Endometrial microvascular endothelial cells (primary cell): ENCODE data around the gene EIF1. TPM values are rescaled to one million over a fixed set of nuclear protein-coding genes. Genes with fewer than 3 reads are reported as not detected.
"Not testable (repeated sequence)": the region's sequence is repeated elsewhere in the genome, so short reads cannot be mapped to it uniquely, and the experiment has no call there.

Experiments
- in situ Hi-C: cut with HindIII; loops from 2 replicates; pipeline ENCODE4 v1.10.0; 2017; ENCODE audit warnings: low sequenced_read_pairs, low pct_unique_long_range_greater_than_20kb; ENCODE audit errors: inconsistent ontology term
- total RNA-seq: library from RNA; depleted of rRNA; stranded (reverse); fragments of >200 nt; gene quantifications from one replicate; pipeline ENCODE4 v1.2.3, GENCODE V29; 2015; ENCODE audit errors: inconsistent ontology term

Gene EIF1
- total RNA-seq, 1 donor from 2014 or later = 111 TPM

- in situ Hi-C loops = not testable (repeated sequence)
These were observed 13.3 kb upstream of the EIF1 start for GRCh38 chr17:41675157-41676057.

- in situ Hi-C loops = no loop called here
These were observed 12.6 kb upstream of the EIF1 start for GRCh38 chr17:41676058-41676419.

GRCh38 chr17:41678411-41678906, 10.2 kb upstream of the EIF1 start:
- in situ Hi-C loops = no loop called here

GRCh38 chr17:41678907-41679739, 9.6 kb upstream of the EIF1 start:
- in situ Hi-C loops = no loop called here

GRCh38 chr17:41679740-41680425, 8.8 kb upstream of the EIF1 start:
- in situ Hi-C loops = no loop called here

DNA sequence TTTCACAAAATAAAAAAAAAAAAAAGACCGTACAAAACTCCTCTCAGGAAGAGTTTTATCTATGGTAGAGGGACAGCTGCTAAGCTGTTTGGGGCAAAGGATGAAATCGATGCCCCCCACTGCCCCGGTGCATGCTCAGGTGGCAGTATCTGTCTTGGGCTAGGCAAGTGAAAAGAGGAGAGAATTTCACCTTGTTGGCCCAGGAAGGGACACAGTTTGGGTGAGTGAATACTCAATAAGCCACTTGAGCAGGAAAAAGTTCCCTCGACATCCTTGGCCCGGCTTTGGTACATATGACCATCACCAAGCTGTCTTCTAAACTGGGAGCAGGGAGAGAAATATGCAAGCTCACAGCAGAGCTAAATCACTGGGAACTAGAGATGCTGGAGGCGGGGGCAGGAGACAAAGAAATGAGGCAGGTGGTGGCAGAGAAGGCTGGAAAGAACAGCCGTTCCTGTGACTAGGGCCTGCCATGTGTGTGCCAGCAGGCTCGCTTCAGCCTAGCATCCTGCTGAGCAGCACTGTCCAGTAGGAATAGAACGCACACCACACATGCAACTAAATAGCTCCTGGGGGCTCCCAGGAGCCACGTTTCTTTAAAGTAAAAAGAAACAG, 8.2 kb upstream of the EIF1 start:
- in situ Hi-C loops = no loop called here

DNA sequence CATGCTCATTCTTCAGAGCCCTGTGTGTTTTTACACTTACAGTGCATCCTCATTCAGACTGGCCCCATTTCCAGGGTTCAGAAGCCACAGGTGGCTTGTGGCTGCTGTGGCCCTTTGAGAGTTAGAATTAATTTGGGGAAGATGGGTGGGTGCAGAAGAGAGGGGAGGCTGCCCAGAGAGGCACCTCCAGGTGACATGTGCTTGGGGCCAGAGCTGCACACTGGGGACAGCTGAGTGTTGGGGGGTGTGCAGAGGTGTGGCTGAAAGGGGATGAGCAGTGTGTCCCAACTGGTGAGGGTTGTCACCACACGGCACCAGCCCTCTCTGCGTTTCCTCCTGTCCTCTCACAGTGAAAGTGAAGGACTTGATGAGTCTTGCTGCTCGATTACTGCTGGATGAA, 6.9 kb upstream of the EIF1 start:
- in situ Hi-C loops = no loop called here

GRCh38 chr17:41682631-41683030, 6.1 kb upstream of the EIF1 start:
- in situ Hi-C loops = no loop called here

DNA sequence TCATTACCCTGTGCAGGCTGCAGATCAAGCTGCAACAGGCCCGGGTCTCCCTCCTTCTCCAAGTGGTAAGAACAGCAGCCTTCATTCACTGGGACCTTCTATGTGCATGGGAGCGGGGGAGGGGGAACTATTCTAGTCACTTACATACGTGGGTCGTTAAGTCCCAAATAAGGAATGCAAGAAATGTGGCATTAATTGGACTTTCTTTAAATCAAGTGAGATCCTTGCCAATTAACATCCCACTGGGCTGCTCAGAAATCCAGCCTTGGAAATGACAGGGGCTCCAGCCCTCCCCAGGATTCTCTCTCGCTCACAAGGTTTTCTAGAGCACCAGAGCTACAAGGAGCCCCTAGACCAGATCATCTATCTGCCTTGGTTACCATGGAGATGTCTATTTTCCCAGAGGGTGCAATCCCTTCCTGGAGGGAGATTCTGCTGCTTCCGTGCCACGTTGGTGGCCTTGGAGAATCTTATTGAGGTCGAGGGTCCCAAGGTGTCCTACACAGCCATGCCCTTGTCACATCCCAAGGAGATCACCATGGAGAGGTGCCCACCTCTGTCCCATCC, 5.2 kb upstream of the EIF1 start:
- in situ Hi-C loops = no loop called here

DNA sequence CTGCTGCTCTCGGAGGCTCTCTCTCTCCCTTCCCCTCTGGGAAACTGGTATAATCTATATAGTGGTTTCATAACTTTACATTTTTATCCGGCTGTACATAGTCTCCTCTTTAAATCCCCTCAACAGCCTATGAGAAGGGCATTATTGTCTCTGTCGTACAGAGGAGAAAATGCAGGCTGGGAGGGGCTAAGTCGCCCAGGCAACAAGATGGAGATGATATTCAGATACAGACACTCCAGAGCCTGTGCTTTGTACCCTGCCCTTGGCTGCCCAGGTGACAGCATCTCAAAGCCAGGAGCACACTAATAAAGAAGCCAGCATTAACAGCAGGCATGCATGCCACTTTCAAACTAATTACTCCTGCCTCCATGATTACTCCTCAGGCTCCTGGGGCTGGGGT, 4.7 kb upstream of the EIF1 start:
- in situ Hi-C loops = no loop called here

- in situ Hi-C loops = not testable (repeated sequence)
These were observed 2.9 kb upstream of the EIF1 start for GRCh38 chr17:41685753-41686152.

DNA sequence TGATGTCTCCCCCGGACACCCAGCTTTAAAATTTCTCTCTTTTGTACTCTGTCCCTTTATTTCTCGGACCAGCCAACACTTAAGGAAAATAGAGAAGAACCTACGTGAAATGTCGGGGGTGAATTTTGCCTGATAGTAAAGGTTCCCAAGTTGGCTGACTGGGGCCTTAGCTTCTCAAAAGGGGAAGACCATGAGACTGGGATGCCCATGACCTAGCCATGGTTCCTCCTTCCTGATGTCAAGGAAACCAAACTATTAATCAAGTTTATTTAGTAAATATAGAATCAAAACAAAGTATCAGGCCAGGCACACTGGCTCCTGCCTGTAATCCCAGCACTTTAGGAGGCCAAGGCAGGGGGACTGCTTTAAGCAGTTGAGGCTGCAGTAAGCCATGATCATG, 2.4 kb upstream of the EIF1 start:
- in situ Hi-C loops = no loop called here

- in situ Hi-C loops = no loop called here
These were observed 651 bp upstream of the EIF1 start for GRCh38 chr17:41687828-41688640.

DNA sequence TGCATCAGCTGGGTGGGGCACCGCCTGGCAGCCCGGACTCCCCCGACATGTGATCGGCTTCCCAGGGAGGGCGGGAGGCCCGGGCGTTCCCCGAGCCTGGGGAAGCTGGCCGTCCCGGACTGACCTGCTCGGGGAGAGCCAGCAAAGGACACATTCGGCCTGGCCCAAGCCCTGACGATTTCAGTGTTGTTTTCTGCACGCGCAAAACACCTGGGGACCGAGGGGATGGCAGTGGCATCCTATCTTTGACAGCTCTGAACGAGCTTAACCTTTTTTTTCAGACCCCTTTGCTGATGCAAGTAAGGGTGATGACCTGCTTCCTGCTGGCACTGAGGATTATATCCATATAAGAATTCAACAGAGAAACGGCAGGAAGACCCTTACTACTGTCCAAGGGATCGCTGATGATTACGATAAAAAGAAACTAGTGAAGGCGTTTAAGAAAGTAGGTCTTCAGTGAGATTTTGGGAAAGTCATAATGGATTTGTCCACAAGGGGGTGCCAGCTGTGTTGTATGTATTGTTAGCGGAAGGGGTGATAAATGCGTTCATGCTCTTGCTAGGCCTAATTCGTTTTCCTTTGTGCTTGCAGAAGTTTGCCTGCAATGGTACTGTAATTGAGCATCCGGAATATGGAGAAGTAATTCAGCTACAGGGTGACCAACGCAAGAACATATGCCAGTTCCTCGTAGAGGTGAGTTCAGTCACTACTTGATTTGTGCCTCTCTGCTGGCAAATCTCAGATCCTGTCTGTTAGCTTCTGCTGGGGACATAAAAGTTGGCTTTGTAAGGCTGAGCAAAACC, 1.0 kb downstream of the EIF1 start:
- in situ Hi-C loops = no loop called here

DNA sequence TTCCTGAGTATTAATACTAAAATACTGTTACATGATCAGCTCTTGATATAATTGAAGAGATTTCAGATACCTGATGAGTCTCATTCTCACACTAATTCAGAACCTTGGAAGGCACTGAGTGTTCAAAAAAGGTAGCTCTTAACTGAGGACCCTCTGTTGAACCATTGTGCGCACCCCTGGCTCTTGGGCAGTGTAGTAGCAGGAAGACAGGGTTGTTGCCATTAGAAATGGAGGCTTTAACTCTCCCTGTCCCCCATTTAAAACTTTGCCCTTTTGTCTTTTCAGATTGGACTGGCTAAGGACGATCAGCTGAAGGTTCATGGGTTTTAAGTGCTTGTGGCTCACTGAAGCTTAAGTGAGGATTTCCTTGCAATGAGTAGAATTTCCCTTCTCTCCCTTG, 1.8 kb downstream of the EIF1 start:
- in situ Hi-C loops = no loop called here

GRCh38 chr17:41691031-41691777, 2.5 kb downstream of the EIF1 start:
- in situ Hi-C loops = no loop called here
